GM19324 (cell line): Measurements from ENCODE around the gene RAB34.
A peak's percentile ranks its signal among the peaks of the same experiment; 100 is the strongest.
"Not testable (repeated sequence)": the region's sequence is repeated elsewhere in the genome, so short reads cannot be mapped to it uniquely, and the experiment has no call there.

Source experiments
- ATAC-seq: cut with Tn5 transposase; IDR thresholded peaks from one replicate; pipeline ENCODE4 v1.9.1; 2021; ENCODE audit warnings: mild to moderate bottlenecking, moderate library complexity; ENCODE audit not compliant: unreplicated experiment, low FRiP score

Gene RAB34

DNA sequence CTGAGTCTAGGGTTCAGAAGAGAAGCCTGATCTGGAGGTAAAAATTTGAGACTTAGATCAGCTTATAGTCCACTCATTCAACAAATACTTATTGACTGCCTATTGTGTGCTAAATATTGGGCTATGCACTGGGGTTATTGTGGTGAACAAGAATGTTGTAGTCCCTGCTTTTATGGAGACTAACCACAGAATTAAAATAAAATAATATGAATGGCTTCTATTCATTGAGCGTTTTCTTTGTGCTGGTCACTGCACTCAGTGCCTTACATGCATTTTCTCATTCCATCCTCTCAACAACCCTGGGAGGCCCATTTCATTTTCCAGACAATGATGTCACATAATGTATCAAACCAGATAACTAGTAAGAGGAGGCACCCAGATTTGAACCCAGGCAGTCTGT, 15.7 kb upstream of the RAB34 start:
- no peak for ATAC-seq

DNA sequence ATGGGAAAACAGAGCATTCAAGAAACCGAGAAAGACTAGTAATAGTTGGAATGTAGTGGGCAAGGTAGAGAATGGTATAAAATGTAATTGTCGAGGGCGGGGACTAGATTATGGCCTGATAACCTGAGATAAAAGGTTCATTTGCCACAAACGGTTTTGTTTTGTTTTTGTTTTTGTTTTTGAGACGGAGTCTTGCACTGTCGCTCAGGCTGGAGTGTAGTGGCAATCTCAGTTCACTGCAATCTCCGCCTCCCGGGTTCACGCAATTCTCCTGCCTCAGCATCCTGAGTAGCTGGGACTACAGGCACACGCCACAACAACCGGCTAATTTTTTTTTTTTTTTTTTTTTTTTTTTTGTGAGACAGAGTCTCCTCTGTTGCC, 12.3 kb upstream of the RAB34 start:
- no peak for ATAC-seq

DNA sequence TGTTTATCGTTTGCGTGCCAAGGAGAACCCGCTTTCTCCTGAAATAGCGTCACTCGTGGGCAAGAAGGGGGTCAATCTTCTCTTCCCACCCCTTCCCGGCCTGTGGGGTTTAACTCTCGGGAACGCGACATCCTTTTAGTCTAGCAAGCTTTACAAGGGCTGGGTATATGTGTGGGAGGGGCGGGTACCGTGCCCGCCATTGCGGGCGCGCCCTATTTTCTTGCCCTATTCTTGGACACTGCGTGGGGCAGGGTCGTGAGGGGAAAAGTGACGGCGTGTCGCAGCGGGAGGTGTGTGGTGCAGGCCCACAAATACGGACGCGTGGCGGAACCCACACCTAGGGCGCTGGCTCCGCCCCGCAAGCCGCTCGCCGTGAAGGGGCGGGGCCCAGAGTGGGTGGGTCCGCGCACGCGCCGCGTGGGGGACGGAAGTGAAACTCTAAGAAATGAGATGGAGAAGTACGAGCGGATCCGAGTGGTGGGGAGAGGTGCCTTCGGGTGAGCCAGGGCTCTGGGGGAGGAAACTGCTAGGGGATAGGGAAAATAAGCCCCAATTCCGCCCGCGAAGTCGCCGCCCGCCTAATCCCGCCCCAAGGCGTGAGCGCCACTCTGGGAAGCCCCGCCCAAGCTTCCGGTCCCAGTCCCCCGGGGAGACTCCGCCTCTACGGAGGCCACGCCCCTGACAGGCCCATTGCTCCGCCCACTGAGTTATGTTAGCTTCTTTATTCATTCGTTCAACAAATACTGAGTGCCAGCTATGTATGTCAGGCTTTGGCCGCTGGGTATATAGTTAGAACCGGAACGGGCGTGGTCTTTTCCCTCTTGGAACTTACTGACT, 10.9 kb upstream of the RAB34 start, which contains the start of gene NEK8:
Gene NEK8 (plus strand): TSS at position 425 of the 837 bp plus-strand sequence. CDS start 26 bp downstream, at position 451.
- ATAC-seq, result peak; percentile 57

DNA sequence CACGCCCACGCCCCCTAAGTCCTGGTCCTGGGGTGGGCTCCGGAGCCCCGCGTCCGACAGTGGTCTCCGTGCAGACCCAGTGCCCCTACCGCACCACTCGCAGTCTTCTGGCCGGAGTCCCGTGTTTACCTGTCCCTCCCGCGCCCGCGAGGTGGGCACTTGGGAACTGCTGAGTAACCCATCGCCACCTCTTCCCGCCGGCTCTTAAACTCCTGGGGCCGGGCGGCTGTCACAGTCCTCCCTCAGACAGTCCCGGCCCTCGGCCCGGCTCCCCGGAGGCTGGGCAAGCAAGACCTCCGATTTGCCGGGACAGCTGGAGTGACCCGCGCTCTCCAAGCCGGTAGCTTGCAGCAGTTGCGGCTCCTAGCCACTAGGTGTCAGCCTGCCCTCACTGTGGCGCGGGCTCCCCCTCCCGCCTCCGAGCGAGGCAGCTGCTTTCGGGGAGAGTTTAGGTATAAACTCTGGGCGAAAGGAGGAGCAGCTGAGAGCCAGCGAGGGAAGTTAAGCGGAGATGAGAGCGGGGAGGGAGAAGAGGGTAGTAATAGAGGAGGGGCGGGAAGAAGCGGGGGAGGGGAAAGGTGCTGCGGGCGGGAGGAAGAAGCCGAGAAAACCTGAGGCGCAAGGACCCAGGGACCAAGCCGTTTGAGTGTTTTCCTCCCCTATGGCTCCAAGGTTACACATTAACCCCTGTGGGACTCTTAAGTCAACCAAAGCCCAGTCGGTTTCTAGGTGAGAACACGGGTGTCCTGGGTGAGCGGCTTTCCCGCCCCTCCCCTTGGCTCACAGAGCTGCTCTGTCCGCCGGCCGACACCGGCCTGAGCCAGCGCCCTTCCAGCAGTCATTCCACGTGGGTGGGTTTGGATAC, 9.2 kb upstream of the RAB34 start:
- ATAC-seq, result peak; percentile 43

DNA sequence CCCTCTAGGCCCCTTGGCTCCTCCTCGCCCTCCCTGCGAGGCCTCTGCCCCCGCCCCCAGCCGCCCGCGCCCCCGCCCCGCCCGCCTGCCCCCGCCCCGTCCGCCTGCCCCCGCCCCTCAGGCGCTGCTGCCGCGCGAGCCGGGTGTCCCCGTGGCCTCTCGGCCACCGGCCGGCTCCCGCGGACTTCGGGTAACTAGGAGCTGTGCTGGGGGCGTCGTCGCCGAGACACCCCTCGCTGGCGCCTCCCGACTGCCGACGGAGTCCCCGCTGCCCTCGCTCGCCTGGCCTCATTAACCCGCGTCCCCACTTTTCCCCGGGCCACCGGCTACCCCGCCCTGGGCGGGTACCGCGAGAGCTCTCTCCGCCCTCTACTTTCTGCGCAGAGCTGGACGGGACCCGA, 8.6 kb upstream of the RAB34 start, which contains the start of gene TLCD1:
Gene TLCD1 (minus strand): TSS at position 8 of the 401 bp plus-strand sequence. CDS start 136 bp downstream, outside the sequence.
- ATAC-seq, result peak; percentile 13

DNA sequence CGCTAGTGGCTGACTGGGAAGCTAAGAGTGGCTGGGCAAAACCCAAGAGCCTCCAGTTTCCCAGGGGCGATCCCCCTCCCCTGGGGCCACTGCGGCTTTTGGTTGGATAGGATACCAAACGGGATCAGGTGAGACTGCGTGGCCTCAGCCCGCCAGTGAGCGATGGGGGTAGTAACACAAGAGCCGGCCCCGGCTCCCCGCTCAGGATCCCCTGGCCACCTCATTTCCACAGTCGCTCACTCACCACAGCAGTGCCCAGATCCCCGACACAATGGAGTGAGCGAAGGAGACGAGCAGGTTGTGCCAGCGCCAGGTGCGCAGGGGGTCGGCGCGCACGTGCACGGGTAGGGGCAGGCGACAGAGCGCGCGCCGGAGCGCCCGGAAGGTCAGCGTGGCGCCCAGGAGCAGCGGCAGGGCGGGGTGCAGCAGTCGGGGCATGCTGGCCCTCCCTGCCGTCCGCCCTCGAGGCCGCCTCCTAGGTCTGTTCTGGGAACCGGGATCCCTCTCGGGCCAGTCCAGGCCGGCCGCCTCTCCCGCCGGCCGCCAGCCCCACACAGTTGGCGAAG, 8.1 kb upstream of the RAB34 start:
- ATAC-seq, result peak; percentile 3

DNA sequence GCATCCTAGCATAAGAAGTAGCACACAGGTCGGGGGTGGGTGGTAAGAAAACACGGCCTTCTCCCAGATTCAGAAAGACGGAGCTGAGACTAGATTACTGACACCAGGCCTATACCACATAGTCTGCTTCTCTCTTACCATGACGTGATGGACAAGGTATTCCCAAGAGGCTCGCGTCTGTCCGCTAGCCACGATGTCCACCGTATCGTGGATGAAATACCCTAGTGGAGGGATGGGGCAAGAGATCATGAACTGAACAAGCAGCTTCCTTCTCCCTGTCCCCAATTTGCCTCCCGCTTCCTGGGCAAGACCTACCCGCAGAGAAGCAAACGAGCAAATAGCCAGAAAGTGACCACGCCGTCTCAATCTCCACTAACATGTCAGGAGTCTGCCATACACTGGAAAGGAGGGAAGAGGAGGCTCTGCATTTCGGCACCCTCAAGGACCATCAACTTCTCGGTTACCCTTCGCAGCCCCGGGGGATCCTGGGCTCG, 7.5 kb upstream of the RAB34 start:
- ATAC-seq, result no peak

DNA sequence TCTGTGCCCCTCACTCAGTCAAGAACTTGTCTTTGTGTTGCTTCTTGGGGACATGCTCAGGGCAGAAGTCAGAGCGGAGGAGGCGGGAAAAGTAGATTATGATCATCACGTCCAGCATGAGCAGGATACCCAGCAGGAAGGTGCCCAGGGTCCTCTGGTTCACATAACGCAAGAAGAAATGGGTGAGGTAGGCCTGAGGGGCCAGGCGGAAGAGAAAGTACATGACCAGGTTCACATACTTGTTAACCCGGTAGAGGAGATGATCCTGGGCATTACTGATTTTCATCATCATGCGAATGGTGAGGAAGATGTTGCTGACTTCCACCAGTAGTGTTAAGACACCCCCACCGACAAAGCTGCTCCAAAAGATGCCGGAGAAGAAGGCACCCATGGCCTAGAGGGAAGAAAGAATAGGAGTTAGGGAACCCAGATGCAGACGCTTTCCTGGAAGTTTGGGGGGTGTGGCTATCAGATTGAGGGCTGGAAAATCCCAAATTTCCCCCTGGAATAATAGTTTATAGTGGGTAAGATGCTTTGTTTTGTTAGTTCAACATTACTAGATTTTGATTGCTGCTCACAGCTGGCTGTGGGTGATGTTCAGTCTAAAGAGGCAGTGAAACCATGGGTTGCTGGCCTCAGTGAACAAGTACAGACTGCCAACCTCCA, 7.0 kb upstream of the RAB34 start:
- no peak for ATAC-seq

DNA sequence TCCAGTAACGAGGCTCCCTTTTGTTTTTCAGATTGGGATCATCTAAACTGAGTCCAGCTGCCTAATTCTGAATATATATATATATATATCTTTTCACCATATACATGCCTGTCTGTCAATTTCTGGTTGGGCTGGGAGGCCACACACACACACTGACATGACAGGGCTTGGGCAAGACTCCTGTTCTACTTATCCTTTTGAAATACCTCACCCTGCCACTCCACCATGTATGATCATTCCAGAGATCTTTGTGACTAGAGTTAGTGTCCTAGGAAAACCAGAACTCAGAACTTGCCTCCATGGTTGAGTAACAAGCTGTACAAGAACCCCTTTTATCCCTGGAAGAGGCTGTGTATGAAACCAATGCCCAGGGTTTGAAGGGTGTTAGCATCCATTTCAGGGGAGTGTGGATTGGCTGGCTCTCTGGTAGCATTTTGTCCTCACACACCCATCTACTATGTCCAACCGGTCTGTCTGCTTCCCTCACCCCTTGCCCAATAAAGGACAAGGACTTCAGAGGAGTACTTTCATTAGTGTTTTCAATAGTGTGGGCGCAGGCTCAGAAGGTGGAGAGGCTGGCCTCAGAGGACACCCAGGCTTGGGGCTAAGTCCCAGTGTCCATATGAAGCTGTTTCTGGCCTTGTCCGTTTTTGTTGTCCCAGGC, 6.3 kb upstream of the RAB34 start:
- not testable (repeated sequence) for ATAC-seq

DNA sequence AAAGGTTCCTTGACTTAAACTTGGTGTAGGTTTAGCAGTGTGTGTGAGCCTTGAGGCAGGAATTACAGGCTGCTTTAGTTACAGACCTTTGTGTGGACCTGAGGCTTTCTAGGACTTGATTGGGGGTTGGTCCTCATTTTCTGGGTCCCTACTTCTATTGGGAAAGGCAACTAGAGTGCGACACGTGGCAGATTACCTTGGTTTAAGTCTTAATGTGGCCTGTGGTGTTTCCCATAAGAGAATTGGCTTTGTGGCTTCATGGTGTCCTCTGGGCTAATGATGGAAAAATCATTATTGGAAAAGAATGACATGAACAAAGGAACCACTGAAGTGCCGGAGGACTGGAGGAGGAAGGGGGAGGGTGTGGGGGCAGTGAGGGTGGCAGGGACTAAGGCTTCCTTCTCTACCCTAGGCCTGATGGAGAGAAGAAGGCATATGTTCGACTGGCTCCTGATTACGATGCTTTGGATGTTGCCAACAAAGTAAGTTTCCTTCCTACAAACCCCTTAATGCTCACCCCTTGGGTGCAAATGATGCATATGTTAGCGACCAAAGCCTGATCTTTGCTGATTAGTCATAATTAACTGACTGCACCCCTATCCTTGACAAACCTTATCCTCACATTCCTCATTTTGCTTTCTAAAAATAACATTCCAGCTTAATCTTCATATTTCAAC, 5.6 kb upstream of the RAB34 start:
- ATAC-seq, result no peak

DNA sequence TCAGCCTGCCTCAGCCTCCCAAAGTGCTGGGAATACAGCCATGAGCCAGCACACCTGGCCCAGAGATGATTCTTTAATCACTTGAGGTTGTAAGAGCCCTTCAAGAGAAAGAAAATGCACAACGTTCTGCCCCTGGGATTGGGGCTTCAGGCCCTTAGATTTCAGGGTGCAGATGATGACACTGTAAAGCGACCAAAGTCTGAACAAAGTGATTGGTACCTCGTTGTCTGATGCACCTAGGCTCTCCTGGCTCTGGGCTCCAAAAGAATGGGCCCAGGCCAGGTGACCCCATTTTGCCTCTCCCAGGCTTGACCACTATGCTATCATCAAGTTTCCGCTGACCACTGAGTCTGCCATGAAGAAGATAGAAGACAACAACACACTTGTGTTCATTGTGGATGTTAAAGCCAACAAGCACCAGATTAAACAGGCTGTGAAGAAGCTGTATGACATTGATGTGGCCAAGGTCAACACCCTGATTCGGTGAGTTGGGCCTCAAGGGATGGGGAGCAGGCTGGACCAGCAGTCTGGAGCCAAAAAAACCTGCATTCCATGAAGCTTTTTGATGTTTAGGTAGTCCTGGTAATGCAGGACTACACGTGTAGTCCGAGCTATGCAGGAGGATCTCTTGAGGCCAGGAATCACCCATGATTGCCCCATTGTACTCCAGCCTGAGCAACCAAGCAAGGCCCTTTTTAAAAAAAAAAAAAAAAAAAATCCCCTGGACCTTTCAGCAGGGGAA, 4.9 kb upstream of the RAB34 start:
- no peak for ATAC-seq

DNA sequence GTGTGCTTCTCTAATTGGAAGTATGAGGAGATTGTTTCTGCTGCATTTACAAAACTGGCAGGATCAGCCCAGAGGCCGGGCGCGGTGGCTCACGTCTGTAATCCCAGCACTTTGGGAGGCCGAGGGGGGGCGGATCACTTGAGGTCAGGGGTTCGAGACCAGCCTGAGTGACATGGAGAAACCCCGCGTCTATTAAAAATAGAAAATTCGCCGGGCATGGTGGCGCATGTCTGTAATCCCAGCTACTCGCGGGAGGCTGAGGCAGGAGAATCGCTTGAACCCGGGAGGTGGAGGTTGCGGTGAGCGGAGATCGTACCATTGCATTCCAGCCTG, 3.3 kb upstream of the RAB34 start:
- ATAC-seq, result not testable (repeated sequence)

DNA sequence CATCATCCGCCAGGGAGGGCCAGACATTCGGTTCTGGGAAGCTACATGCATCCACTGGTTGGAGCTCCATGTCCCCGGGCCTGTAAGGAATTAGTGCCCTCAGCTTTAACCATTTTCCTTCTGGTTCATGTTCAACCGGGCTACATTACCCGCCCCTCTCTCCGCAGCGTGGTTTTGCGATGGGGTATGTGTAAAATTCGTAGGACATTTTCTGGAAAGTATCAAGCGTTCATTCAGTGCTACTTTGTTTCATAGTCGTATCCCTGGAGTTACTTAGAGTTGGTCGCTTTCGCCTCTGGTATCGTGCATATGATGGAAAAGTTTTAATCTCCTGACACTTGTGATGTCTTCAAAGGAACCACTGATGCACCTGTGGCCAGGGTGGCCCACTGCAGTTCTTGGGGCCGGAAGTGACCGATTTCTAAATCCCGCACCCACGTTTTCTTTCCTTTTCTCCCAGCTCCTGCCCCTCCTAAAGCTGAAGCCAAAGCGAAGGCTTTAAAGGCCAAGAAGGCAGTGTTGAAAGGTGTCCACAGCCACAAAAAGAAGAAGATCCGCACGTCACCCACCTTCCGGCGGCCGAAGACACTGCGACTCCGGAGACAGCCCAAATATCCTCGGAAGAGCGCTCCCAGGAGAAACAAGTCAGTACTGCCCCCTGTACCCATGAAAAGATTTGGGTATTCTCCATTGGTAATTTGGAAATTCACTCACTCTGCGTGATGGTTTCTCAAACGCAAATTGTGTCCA, 2.8 kb upstream of the RAB34 start:
- no peak for ATAC-seq

DNA sequence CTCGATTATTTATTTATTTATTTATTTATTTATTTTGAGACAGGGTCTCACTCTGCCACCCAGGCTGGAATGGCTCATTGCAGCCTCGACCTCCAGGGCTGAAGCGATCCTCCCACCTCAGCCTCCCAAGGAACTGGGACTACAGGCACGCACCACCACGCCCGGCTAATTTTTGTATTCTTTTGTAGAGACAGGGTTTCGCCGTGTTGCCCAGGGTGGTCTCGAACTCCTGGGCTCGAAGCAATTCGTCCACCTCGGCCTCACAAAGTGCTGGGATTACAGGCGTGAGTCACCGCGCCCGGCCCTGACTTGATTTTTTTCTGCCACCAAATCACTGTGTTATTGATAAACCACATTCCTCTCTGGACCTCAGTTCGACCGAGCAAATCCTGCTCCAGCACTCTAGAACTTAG, 1.4 kb upstream of the RAB34 start:
- no peak for ATAC-seq

DNA sequence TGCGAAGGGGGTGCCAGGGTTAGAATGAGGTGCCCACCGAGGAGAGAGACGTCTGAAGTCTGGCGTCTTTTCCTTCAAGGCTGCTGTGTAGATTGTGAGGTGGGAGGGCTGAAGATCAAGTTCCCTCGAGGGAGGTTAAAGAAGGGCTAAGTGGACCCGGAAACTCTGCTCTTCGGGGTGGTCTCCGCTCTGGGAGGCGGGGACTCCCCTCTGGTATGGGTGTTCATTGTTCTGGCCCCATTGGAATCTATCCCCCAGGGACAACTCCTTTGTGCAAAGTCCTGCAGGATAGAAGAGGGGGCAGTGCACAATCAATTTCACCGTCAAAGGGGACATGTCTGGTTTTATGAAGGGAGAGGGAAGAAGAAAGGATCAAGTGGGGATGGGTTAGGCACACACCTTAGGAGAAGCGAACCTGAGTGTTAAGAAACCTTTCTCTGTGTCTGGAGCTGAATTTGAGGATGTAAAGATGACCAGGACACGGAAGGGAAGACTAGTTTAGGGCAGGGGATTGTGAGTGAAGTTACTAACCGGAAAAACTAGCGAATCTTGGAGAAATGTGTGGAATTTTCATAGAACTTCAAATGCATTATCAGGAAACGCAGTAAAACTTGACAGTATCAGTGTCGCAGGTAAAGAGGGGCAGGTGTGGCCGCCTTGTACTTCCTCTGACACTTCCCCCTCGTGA, 809 bp upstream of the RAB34 start:
- ATAC-seq, result no peak

DNA sequence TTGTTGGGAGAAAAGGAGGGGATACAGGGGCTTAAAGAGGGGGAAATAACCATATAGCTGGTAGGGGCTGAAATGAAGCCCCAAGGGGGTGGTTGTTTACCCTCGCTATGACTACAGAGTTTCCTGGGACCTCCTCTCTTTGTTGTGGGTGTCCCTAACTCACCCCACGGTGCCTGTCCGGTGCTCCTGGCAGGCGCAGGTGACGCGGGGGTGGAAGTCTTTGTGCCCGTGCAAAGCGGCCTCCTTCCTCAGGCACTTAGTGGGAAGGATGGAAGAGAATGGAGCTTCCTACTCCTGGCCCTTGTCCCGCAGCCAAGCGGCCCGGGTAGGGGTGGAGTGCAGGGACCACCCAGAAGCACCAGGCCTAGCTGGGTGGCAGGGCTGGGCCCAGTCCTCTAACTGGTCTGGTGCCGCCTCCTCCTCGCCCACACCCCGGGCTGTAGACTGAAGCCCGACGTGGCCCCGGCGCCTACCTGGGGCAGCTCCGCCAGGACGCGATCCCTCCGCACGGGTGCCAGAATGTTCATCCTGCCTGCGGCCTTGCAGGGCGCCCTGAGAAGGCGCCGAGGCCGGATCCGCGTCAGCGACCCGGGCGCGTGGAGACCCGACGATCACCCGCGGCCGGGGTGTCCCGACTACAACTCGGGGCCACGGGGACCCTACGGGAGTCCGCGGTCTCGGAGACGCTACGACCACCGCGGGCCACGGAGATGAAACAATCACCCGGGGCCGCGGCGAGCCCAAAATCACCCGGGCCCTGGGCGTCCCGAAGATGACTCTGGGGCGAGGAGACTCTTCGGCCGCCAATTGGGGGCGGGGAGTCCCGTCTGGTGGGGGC, 709 bp downstream of the RAB34 start:
- no peak for ATAC-seq

DNA sequence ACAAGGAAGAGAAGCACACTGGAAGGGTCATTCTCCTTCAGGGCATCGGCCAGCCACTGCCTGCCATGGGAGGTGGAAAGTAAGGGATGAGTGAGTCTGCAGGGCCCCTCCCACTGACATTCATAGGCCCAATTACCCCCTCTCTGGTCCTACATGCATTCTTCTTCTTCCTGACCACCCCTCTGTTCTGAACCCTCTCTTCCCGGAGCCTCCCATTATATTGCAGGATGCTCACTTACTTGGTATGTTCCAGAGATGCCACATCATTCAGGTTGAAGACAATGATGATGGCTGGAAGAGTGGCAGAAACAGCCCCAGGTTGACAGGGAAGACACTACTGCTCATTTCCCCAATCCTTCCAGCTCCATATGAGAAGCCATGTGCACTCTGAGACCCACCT, 2.5 kb downstream of the RAB34 start:
- no peak for ATAC-seq
